HepG2 (cell line): ENCODE data around the gene ADSS1. TPM values are rescaled to one million over a fixed set of nuclear protein-coding genes. Genes with fewer than 3 reads are reported as not detected.

Experiments
- BORCS8-MEF2B ChIP-seq: sonication (generic); formaldehyde crosslinking; IDR thresholded peaks from 2 replicates; pipeline ENCODE4 v1.8.0; 2022; ENCODE audit warnings: mild to moderate bottlenecking, missing genetic modification reagents
- ERF ChIP-seq: IDR thresholded peaks from 2 replicates; pipeline ENCODE4 v1.6.1; 2018; ENCODE audit warnings: missing biosample characterization, missing genetic modification reagents
- HOXA7 ChIP-seq: sonication (generic); formaldehyde crosslinking; IDR thresholded peaks from 2 replicates; pipeline ENCODE4 v1.8.1; 2022; ENCODE audit warnings: mild to moderate bottlenecking, missing genetic modification reagents, moderate library complexity
- JUNB ChIP-seq: sonication (generic); formaldehyde crosslinking; IDR thresholded peaks from 2 replicates; pipeline ENCODE4 v1.8.0; 2022; ENCODE audit warnings: missing genetic modification reagents, mild to moderate bottlenecking, borderline replicate concordance
- KLF15 ChIP-seq: sonication (generic); formaldehyde crosslinking; IDR thresholded peaks from 2 replicates; pipeline ENCODE4 v1.8.1; 2023; ENCODE audit warnings: borderline replicate concordance, mild to moderate bottlenecking, inconsistent platforms, missing genetic modification reagents, mixed read lengths
- MTF2 ChIP-seq: sonication (generic); formaldehyde crosslinking; IDR thresholded peaks from 2 replicates; pipeline ENCODE4 v1.5.0; 2020; ENCODE audit warnings: missing genetic modification reagents, borderline replicate concordance
- REXO4 ChIP-seq: sonication (generic); formaldehyde crosslinking; IDR thresholded peaks from 2 replicates; pipeline ENCODE4 v1.8.0; 2022; ENCODE audit warnings: missing genetic modification reagents, mild to moderate bottlenecking, borderline replicate concordance
- SYNCRIP ChIP-seq: fragments of 200-400 bp; formaldehyde crosslinking; IDR thresholded peaks from 2 replicates; pipeline ENCODE4 v1.6.1; 2018; ENCODE audit warnings: mild to moderate bottlenecking, low read depth, low read length; ENCODE audit not compliant: insufficient read depth
- TEAD3 ChIP-seq: optimal IDR thresholded peaks from 2 replicates; pipeline ENCODE3; 2016; ENCODE audit warnings: borderline replicate concordance
- U2AF1 ChIP-seq: fragments of 200-400 bp; formaldehyde crosslinking; optimal IDR thresholded peaks from 2 replicates; pipeline ENCODE3; 2017; ENCODE audit warnings: mild to moderate bottlenecking, low read depth, low read length
- ZC3H13 ChIP-seq: sonication (generic); formaldehyde crosslinking; IDR thresholded peaks from 2 replicates; pipeline ENCODE4 v1.8.1; 2023; ENCODE audit warnings: mild to moderate bottlenecking, missing genetic modification reagents, moderate library complexity
- ZFP37 ChIP-seq: sonication (generic); formaldehyde crosslinking; IDR thresholded peaks from 2 replicates; pipeline ENCODE4 v1.4.0; 2020; ENCODE audit warnings: missing genetic modification reagents, borderline replicate concordance
- ZNF614 ChIP-seq: IDR thresholded peaks from 2 replicates; pipeline ENCODE4 v1.6.1; 2018; ENCODE audit warnings: missing biosample characterization, missing genetic modification reagents, inconsistent platforms, borderline replicate concordance
- ZNF709 ChIP-seq: sonication (generic); formaldehyde crosslinking; IDR thresholded peaks from 2 replicates; pipeline ENCODE4 v1.5.0; 2020; ENCODE audit warnings: mild to moderate bottlenecking, missing genetic modification reagents
- ZNF781 ChIP-seq: sonication (generic); formaldehyde crosslinking; IDR thresholded peaks from 2 replicates; pipeline ENCODE4 v1.5.1; 2020; ENCODE audit warnings: borderline replicate concordance, mild to moderate bottlenecking, missing genetic modification reagents; ENCODE audit errors: not compliant biosample characterization
- polyA plus RNA-seq, 8 experiments: library from polyadenylated mRNA; depleted of rRNA in 3 of 8; stranded (reverse) in 7 of 8; unstranded in 1 of 8; fragments of >200 nt; fragmentation: Illumina TruSeq in 4 of 8; extraction: Trizol in 4 of 8; gene quantifications; 2 replicates each; pipeline versions ENCODE4 v1.2.1 to v1.2.3, GENCODE V29; 2011 to 2016; ENCODE audit warnings: low read depth in 4 of 8, missing spikeins in 1 of 8, mixed read lengths in 1 of 8; ENCODE audit not compliant: insufficient read depth in 1 of 8
- total RNA-seq, 5 experiments: library from RNA; depleted of rRNA; stranded (reverse); fragments of >200 nt; fragmentation: Illumina TruSeq; extraction: Trizol; gene quantifications; 2 replicates each; pipeline ENCODE4 v1.2.3, GENCODE V29; 2016; ENCODE audit warnings: low read depth in 1 of 5
- TF ChIP-seq, protein P1 (sequence below): sonication (generic); formaldehyde crosslinking; IDR thresholded peaks from 2 replicates; pipeline ENCODE4 v1.5.1; 2020; ENCODE audit warnings: missing genetic modification reagents, mild to moderate bottlenecking, borderline replicate concordance
- TF ChIP-seq, protein P2 (sequence below): sonication (generic); formaldehyde crosslinking; conservative IDR thresholded peaks from 2 replicates; pipeline ENCODE4 v1.4.0; 2020; ENCODE audit warnings: missing genetic modification reagents
- TF ChIP-seq, protein P3 (sequence below): sonication (generic); formaldehyde crosslinking; IDR thresholded peaks from 2 replicates; pipeline ENCODE4 v1.4.0; 2020; ENCODE audit warnings: missing genetic modification reagents, borderline replicate concordance

The ADSS1 gene
- total and polyA plus RNA-seq, 2 of the 13 experiments (the other 11 are each of a cell fraction or from before 2014, with no cell fraction given): 1.0 to 36.7 TPM

DNA sequence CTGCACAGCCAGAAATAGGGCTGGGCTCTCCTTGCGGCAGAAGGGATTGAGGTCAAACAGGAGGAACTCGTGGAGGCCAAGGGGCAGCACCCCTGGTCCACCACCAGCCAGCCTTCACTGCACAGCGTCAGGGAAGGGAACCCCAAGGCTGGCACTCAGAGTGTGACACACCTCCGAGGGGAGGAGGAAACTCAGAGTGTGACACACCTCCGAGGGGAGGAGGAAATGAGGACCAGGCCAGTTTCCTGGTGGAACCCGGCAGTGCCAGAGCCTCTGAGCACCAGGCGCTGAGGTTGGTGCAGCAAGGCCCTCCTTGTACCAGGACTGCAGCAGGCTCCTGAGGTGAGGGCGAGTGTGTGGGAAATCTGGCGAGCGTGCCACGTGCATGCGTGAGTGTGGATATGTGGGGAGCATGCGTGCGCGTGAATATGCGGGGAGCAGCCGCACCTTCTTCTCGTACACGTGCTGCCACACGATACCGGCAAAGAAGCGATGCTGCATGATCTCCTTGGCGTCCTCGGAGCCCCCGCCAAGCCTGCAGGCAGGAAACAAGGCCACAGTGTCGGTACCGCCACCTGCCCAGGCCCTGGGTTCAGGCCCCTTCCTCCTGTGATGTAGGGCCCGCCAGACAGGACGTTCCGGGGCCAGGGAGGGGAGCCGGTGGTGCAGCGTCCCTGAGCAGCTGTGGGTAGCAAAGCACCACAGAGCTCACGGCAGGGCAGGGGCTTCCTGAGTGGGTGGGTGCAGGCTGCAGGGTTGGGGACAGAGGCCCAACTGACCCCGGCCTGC is 48.1 kb downstream of the ADSS1 start (continued):
- TF ChIP-seq BORCS8-MEF2B (CRISPR knock-in tag) (no peak), ERF (CRISPR knock-in tag) (no peak), ZC3H13 (CRISPR knock-in tag) (0 out of 2 replicates have a peak, but pooled peaks have one; percentile 0), KLF15 (CRISPR knock-in tag) (no peak), ZNF709 (CRISPR knock-in tag) (no peak), ZNF781 (no peak), HOXA7 (peak; percentile 50; the same call in 1 of the 2 replicates), JUNB (CRISPR knock-in tag) (no peak), ZFP37 (CRISPR knock-in tag) (no peak), REXO4 (CRISPR knock-in tag) (no peak), SYNCRIP (no peak), U2AF1 (no peak), MTF2 (CRISPR knock-in tag) (no peak), TEAD3 (CRISPR knock-in tag) (no peak), ZNF614 (CRISPR knock-in tag) (no peak)
- TF ChIP-seq, protein P1, sequence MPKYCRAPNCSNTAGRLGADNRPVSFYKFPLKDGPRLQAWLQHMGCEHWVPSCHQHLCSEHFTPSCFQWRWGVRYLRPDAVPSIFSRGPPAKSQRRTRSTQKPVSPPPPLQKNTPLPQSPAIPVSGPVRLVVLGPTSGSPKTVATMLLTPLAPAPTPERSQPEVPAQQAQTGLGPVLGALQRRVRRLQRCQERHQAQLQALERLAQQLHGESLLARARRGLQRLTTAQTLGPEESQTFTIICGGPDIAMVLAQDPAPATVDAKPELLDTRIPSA (CRISPR knock-in tag): no peak
- TF ChIP-seq, protein P2, sequence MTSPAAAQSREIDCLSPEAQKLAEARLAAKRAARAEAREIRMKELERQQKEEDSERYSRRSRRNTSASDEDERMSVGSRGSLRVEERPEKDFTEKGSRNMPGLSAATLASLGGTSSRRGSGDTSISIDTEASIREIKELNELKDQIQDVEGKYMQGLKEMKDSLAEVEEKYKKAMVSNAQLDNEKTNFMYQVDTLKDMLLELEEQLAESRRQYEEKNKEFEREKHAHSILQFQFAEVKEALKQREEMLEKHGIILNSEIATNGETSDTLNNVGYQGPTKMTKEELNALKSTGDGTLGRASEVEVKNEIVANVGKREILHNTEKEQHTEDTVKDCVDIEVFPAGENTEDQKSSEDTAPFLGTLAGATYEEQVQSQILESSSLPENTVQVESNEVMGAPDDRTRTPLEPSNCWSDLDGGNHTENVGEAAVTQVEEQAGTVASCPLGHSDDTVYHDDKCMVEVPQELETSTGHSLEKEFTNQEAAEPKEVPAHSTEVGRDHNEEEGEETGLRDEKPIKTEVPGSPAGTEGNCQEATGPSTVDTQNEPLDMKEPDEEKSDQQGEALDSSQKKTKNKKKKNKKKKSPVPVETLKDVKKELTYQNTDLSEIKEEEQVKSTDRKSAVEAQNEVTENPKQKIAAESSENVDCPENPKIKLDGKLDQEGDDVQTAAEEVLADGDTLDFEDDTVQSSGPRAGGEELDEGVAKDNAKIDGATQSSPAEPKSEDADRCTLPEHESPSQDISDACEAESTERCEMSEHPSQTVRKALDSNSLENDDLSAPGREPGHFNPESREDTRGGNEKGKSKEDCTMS: no peak
- TF ChIP-seq, protein P3, sequence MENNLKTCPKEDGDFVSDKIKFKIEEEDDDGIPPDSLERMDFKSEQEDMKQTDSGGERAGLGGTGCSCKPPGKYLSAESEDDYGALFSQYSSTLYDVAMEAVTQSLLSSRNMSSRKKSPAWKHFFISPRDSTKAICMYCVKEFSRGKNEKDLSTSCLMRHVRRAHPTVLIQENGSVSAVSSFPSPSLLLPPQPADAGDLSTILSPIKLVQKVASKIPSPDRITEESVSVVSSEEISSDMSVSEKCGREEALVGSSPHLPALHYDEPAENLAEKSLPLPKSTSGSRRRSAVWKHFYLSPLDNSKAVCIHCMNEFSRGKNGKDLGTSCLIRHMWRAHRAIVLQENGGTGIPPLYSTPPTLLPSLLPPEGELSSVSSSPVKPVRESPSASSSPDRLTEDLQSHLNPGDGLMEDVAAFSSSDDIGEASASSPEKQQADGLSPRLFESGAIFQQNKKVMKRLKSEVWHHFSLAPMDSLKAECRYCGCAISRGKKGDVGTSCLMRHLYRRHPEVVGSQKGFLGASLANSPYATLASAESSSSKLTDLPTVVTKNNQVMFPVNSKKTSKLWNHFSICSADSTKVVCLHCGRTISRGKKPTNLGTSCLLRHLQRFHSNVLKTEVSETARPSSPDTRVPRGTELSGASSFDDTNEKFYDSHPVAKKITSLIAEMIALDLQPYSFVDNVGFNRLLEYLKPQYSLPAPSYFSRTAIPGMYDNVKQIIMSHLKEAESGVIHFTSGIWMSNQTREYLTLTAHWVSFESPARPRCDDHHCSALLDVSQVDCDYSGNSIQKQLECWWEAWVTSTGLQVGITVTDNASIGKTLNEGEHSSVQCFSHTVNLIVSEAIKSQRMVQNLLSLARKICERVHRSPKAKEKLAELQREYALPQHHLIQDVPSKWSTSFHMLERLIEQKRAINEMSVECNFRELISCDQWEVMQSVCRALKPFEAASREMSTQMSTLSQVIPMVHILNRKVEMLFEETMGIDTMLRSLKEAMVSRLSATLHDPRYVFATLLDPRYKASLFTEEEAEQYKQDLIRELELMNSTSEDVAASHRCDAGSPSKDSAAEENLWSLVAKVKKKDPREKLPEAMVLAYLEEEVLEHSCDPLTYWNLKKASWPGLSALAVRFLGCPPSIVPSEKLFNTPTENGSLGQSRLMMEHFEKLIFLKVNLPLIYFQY (CRISPR knock-in tag): no peak
